NCI-H526 treated with DMSO at 0.1 percent for 48 hours (cell line): Measurements from ENCODE around the gene LRP1B.

Source experiments
- DNase-seq: peaks from one replicate; lab custom pipeline; 2025; lab: John Stamatoyannopoulos, UW

LRP1B gene

DNA sequence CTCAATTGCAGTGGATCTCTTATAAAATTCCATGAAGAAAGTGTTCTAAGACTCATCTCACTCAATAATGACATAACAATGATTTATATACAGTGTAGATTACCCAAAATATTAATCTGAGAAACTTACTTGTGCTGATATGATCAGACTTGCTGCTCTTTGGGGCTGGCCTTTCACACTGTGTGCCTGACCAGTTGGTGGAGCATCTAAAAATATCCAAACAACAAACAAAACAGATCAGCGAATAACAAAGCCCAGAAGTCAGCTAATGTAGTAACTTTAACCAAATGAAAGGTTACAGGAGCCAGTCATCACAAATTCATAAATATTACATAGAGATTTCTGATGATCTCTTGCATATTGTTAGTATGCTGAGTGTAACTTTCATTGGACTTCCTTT is 1883.9 kb downstream of the LRP1B start:
- DNase-seq: no peak

DNA sequence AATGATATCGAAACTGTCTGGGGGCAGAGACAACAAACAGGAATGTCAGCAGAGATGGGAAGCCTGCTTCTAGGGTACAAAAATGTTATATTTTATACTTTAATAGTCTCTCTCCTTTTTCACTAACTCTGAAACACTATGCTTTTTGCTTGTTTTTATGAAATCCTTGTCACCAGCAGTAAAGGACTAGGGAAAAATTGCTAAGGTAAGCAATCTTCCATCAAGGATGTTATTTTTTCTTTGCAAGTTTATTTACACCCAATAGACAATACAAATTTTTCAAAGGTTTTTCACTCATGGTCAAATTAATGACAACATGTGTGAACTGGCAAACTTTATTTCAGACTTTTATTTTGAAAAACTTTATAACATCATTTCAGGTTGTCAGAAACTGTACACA is 1884.8 kb downstream of the LRP1B start:
- no peak for DNase-seq

GRCh38 chr2:140242889-140243288 is 1887.9 kb downstream of the LRP1B start:
- no peak for DNase-seq

DNA sequence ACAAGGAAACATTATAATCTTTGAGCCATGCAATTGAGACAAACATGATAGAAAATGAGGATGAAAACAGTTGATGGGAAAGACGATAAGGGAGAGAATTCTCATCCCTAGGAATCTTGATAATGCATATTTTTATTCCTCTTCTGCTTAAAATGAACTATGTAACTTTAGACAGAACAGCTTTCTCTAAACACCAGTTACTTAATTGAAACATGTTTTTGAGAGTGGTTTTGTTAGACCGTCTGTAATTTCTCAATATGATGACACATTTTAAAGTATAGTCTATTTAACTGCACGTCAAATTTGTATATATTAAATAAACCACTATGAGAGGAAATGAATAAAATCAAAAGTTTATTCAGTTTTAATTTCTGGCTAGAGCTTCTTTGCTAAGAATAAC is 1896.7 kb downstream of the LRP1B start:
- no peak for DNase-seq

DNA sequence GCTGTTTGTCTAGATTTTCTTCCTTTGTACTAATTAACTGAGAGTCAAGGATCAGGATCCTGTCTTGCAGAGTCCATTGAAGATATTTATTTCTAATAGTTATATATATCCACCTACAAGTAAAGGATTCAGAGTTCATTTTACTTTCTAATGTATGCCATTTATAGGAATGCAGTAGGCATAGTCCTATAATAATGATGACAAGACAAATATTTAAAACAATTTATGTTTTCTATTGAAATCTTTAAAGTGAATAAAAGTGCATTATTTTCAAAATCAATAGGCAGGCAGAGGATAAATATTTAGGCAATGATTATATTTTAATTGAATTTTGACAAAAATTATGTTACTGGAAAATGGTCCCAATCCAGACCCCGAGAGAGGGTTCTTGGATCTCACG is 1919.9 kb downstream of the LRP1B start:
- no peak for DNase-seq

GRCh38 chr2:140205093-140205492 is 1925.7 kb downstream of the LRP1B start:
- DNase-seq: no peak

- DNase-seq: no peak
These were observed 1927.5 kb downstream of the LRP1B start for GRCh38 chr2:140203347-140203746.

DNA sequence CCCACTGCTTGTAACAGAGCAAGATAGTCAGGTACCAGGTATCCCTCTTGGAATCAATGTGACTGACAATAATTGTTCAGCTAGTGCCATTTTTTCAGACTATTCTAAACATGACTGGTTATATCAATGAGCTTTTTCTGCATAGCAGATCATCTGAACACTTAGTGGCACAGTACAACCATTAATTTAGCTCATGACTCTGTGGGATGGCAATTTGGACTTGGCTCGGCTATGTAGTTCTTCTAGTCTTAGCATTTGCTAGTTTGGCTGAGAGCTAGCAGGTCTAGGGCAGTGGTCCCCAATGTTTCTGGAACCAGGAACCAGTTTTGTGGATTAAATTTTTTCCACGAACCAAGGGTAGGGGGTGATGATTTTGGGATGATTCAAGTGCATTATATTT is 1929.2 kb downstream of the LRP1B start:
- DNase-seq: no peak

DNA sequence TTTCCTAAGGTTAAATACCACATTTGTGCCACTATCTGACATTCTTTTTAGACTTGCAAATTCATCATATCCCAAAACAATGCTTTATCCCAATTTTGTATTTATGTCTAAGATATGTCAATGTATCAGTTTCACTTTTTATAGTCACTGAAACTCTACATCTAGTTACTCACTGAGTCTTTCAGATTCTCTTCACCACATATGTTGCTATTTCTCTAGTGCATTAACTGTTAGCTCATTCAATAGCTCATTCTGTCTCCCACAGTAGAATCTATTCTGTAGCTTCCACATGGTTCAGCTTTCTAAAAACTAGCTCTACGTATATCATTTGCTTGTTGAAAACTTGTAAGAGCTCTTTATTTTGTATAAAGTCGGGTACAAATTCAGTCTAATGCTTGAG is 1930.1 kb downstream of the LRP1B start:
- no peak for DNase-seq

GRCh38 chr2:140200307-140200706 is 1930.5 kb downstream of the LRP1B start:
- DNase-seq: no peak

GRCh38 chr2:140199312-140199711 is 1931.5 kb downstream of the LRP1B start:
- no peak for DNase-seq

DNA sequence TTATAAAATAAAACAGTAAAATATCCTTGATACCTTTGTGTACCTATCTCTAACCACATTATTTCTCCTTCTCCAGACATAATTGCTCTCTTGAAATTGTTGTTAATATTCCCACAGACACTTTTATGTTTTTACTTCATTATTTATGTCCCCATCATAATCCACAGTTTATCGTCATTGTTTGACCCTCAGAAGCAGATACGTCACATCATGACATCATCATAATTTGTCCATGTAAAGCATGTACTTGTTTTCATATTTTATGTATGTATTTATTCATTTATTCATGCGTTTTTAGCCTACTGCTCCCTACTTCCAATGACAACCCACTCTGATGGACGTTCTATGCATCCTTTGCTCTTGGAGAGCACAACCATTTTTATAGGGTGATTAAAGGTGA is 1943.7 kb downstream of the LRP1B start:
- DNase-seq: no peak

DNA sequence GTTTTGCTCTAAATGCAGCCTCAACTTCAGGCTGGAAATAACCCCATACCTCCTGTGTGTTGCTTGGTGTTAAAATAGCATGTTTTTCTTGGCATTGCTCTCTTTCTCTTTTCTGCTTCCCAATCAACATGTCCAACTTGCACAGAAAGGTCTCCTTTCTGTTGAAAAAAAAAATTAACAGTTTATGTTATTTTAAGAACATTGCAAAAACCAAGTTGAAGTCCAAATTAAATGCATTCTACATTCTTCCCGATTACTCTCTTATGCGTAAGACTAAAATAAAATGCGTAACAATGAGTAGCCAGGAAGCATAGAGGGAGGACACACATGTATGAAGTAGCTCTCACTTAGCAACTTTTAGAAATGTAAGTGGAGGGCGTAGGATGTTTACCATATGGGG is 1944.5 kb downstream of the LRP1B start:
- no peak for DNase-seq

DNA sequence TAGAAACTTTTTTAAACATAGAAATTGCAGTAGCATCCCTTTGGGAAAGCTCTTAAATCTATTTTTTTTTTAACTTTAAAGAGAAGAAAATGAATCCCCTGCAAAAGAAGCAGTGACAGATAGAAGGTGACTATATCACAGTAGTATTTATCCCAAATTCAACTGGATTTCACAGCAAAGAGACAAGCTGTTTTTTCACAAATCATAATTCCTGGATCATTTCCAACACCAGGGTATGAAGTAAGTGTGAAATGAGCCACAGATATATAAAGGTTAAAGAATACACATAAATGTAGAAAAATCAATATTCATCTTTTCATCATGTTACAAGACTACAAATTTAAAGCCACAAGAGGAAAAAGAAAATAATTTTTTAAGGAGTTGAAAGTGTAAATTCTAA is 1945.7 kb downstream of the LRP1B start:
- DNase-seq: no peak

DNA sequence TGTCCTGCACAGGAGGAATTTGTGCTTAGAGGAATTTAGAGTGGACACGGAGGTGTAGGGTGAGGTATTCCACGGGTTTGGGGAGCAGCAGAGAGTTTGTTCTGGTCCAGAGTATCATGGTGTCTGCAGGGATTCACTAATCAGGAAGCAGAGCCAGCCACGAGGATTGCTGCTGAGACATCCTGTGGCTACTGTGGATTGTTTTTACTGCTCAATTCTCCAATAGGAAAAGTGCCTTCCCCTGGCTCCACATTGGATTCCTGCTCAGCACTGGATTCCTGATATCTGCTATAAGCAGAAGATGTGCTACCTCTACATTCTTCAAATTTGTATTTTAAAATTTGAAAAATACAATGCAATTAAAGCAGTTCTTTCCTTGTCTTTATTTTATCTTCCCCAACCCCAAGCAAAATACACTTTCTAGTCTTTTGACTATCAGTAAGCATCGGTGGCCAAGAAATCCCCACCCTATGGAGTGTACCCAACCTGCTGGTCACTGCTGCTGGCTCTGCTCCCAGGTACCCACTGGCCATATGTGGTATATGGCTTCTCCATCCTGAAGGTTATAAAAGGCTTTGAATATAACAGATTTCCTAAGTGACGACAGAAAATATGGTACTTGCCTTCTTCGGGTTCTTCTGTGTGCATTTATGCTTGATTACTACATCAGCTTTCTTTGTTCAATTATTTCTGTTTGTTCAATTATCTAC is 1947.6 kb downstream of the LRP1B start:
- DNase-seq: no peak
